ENCODE measurements around the gene ZNF428. TPM values are rescaled to one million over a fixed set of nuclear protein-coding genes. Genes with fewer than 3 reads are reported as not detected.

The ZNF428 gene
- total and polyA plus RNA-seq, 10 donors, result 19.9 to 54.7 (median 27.7) TPM

GRCh38 chr19:43667126-43667875, 47.9 kb upstream of the ZNF428 start:
- peaks cover 3 to 90% (median 47%) of the 10 kb centered on the region in 6 donors for H3K4me1 ChIP-seq
- no peaks in the 10 kb centered on the region for H3K9me3 ChIP-seq
- peak overlapping the region in 6 of 8 donors; percentile 15 to 77 (median 52) for H3K4me3 ChIP-seq
- H3K27me3 ChIP-seq (replicated peaks in 1 of 7), result peaks cover 0 to 8% (median 0%) of the 10 kb centered on the region in 7 donors
- 71 to 80% (median 72%) methylated on average over 24 to 26 of the region's 26 CpGs for WGBS, 5 donors
- intact Hi-C loops (cut with DNase I; ENCODE audit: low total_unique reads), result no loop called here
- DNase-seq, result peak; percentile 85
- H3K36me3 ChIP-seq, result peaks cover 0 to 54% (median 9%) of the 10 kb centered on the region in 6 donors
- TF ChIP-seq, protein P1, sequence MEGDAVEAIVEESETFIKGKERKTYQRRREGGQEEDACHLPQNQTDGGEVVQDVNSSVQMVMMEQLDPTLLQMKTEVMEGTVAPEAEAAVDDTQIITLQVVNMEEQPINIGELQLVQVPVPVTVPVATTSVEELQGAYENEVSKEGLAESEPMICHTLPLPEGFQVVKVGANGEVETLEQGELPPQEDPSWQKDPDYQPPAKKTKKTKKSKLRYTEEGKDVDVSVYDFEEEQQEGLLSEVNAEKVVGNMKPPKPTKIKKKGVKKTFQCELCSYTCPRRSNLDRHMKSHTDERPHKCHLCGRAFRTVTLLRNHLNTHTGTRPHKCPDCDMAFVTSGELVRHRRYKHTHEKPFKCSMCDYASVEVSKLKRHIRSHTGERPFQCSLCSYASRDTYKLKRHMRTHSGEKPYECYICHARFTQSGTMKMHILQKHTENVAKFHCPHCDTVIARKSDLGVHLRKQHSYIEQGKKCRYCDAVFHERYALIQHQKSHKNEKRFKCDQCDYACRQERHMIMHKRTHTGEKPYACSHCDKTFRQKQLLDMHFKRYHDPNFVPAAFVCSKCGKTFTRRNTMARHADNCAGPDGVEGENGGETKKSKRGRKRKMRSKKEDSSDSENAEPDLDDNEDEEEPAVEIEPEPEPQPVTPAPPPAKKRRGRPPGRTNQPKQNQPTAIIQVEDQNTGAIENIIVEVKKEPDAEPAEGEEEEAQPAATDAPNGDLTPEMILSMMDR (IDR thresholded peaks at IDR 0.05 in 8 of 11, conservative IDR thresholded peaks at IDR 0.05 in 3 of 11), result no peak
- TF ChIP-seq POLR2A (IDR thresholded peaks at IDR 0.05) (no peak), POLR2AphosphoS5 (IDR thresholded peaks at IDR 0.05) (no peak)
- H3K27ac ChIP-seq, result peak overlapping the region in 5 of 8 donors; percentile 16 to 97 (median 94)

DNA sequence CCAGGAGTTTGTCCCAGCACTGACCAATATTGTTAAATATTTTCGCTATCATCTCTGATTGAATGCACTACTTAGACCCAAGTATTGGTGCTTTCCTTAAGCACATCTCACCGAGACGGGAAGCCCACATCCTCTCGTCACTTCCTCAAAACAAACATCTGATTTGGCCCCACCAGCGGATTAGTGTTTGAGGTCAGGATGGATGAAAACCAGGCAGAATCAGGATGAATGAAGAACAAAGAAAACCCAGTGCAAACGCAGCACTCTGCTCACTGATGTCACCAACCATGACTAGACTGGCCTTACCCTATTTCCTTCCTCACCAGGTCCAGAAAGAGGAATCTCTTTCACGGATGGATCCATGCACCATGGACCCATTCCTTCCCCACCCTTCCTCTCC, 44.6 kb upstream of the ZNF428 start:
- peak overlapping the region in 1 of 8 donors; percentile 35 for H3K27ac ChIP-seq
- TF ChIP-seq POLR2AphosphoS5 (IDR thresholded peaks at IDR 0.05), result peak in 1 of 3 donors; percentile 26
- TF ChIP-seq, protein P1 (IDR thresholded peaks at IDR 0.05 in 8 of 11, conservative IDR thresholded peaks at IDR 0.05 in 3 of 11), result no peak
- peaks cover 0 to 6% (median 0%) of the 10 kb centered on the region in 7 donors for H3K27me3 ChIP-seq (replicated peaks in 1 of 7)
- peaks cover 3 to 57% (median 24%) of the 10 kb centered on the region in 6 donors for H3K4me1 ChIP-seq
- peaks cover 0 to 85% (median 14%) of the 10 kb centered on the region in 6 donors for H3K36me3 ChIP-seq
- intact Hi-C loops (cut with DNase I; ENCODE audit: low total_unique reads), result no loop called here
- no peaks in the 10 kb centered on the region for H3K9me3 ChIP-seq
- H3K4me3 ChIP-seq, result no peak overlapping the region
- no peak for DNase-seq
- 11 to 19% (median 16%) methylated on average over 7 of the region's 7 CpGs for whole genome bisulfite sequencing, 5 donors

DNA sequence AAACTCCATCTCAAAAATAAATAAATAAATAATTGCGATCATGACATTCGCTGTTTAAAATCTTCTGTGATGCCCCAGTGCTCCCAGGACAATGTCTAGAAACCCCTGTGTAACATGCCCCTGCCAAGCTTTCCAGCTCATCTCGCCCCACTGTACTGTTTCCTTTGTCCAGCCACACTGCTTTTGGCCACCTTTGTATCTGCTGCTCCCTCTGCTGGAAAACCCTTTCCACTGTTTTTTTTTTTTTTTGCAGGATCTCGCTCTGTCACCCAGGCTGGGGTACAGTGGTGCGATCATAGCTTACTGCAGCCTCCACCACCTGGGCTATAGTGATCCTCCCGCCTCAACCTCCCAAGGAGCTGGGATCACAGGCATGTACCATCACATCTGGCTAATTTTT, 43.1 kb upstream of the ZNF428 start:
- intact Hi-C loops (cut with DNase I; ENCODE audit: low total_unique reads), result no loop called here
- TF ChIP-seq, protein P1 (IDR thresholded peaks at IDR 0.05 in 8 of 11, conservative IDR thresholded peaks at IDR 0.05 in 3 of 11), result no peak
- TF ChIP-seq POLR2AphosphoS5 (IDR thresholded peaks at IDR 0.05), result no peak
- TF ChIP-seq POLR2A (IDR thresholded peaks at IDR 0.05), result no peak

GRCh38 chr19:43660971-43661360, 41.5 kb upstream of the ZNF428 start:
- H3K4me1 ChIP-seq, result peaks cover 3 to 30% (median 12%) of the 10 kb centered on the region in 6 donors
- H3K27ac ChIP-seq, result no peak overlapping the region
- intact Hi-C loops (cut with DNase I; ENCODE audit: low total_unique reads), result no loop called here
- H3K27me3 ChIP-seq (replicated peaks in 1 of 7), result no peaks in the 10 kb centered on the region
- TF ChIP-seq, protein P1 (IDR thresholded peaks at IDR 0.05 in 8 of 11, conservative IDR thresholded peaks at IDR 0.05 in 3 of 11), result no peak
- TF ChIP-seq POLR2A (IDR thresholded peaks at IDR 0.05) (no peak), POLR2AphosphoS5 (IDR thresholded peaks at IDR 0.05) (no peak)
- no peak overlapping the region for H3K4me3 ChIP-seq
- H3K9me3 ChIP-seq, result peaks cover 0 to 13% (median 9%) of the 10 kb centered on the region in 8 donors
- DNase-seq, result no peak
- WGBS, 5 donors, result 90 to 96% (median 95%) methylated on average over 6 of the region's 6 CpGs
- peaks cover 0 to 98% (median 15%) of the 10 kb centered on the region in 6 donors for H3K36me3 ChIP-seq

More for the DNA sequence above, 43.1 kb upstream of the ZNF428 start:
- DNase-seq, result no peak
- peaks cover 0 to 98% (median 16%) of the 10 kb centered on the region in 6 donors for H3K36me3 ChIP-seq
- no peak overlapping the region for H3K4me3 ChIP-seq
- 92 to 98% (median 97%) methylated on average over 6 of the region's 6 CpGs for WGBS, 5 donors
- H3K4me1 ChIP-seq, result peaks cover 3 to 46% (median 14%) of the 10 kb centered on the region in 6 donors
- peaks cover 0 to 11% (median 9%) of the 10 kb centered on the region in 8 donors for H3K9me3 ChIP-seq
- no peaks in the 10 kb centered on the region for H3K27me3 ChIP-seq (replicated peaks in 1 of 7)
- H3K27ac ChIP-seq, result no peak overlapping the region

Data from spleen (tissue), 11 donors.